ENCODE measurements around the gene MPP1.

DNA sequence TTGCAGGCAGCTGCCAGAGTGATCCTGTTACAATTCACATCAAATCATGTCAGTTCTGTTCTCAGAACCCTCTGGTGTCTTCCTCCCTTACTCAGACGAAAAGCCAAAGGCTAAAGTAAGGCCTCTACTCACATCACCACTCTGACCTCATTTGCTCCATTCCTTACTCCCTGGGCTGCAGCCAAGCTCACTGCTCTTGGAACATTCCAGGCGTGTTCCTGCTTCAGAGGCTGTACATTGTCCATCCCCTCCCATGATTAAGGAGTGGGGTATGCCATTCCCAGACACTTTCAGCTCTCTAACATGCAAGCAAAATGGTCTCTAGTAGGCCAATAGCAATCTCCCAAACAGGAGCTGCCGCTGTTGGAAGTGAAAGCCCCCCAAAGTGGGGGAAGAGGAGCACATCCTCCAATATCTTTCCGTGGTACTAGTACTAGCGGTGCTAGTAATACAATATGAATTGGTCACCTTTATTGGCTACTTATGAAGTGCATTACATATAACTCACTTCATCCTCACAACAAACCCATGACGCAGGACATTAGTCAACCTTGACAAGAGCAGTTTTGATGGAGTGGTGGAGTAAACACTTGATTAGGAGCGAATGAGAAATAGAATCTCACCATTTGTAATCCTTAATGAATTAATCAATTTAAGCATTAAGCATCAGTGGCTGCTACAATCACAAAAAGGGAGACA lies 69.4 kb downstream of the MPP1 start:
- TF ChIP-seq, protein P1, sequence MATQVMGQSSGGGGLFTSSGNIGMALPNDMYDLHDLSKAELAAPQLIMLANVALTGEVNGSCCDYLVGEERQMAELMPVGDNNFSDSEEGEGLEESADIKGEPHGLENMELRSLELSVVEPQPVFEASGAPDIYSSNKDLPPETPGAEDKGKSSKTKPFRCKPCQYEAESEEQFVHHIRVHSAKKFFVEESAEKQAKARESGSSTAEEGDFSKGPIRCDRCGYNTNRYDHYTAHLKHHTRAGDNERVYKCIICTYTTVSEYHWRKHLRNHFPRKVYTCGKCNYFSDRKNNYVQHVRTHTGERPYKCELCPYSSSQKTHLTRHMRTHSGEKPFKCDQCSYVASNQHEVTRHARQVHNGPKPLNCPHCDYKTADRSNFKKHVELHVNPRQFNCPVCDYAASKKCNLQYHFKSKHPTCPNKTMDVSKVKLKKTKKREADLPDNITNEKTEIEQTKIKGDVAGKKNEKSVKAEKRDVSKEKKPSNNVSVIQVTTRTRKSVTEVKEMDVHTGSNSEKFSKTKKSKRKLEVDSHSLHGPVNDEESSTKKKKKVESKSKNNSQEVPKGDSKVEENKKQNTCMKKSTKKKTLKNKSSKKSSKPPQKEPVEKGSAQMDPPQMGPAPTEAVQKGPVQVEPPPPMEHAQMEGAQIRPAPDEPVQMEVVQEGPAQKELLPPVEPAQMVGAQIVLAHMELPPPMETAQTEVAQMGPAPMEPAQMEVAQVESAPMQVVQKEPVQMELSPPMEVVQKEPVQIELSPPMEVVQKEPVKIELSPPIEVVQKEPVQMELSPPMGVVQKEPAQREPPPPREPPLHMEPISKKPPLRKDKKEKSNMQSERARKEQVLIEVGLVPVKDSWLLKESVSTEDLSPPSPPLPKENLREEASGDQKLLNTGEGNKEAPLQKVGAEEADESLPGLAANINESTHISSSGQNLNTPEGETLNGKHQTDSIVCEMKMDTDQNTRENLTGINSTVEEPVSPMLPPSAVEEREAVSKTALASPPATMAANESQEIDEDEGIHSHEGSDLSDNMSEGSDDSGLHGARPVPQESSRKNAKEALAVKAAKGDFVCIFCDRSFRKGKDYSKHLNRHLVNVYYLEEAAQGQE (IDR thresholded peaks at IDR 0.05; ENCODE audit: insufficient replicate concordance, low read depth), result no peak
- TF ChIP-seq, protein P2, sequence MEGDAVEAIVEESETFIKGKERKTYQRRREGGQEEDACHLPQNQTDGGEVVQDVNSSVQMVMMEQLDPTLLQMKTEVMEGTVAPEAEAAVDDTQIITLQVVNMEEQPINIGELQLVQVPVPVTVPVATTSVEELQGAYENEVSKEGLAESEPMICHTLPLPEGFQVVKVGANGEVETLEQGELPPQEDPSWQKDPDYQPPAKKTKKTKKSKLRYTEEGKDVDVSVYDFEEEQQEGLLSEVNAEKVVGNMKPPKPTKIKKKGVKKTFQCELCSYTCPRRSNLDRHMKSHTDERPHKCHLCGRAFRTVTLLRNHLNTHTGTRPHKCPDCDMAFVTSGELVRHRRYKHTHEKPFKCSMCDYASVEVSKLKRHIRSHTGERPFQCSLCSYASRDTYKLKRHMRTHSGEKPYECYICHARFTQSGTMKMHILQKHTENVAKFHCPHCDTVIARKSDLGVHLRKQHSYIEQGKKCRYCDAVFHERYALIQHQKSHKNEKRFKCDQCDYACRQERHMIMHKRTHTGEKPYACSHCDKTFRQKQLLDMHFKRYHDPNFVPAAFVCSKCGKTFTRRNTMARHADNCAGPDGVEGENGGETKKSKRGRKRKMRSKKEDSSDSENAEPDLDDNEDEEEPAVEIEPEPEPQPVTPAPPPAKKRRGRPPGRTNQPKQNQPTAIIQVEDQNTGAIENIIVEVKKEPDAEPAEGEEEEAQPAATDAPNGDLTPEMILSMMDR (IDR thresholded peaks at IDR 0.05; ENCODE audit: insufficient read depth, low read length), result no peak
- TF ChIP-seq POLR2AphosphoS5 (IDR thresholded peaks at IDR 0.05; ENCODE audit: low read depth), result no peak

Measured in HL-60 (cell line).